Middle frontal gyrus (tissue), 1 donor: ENCODE measurements around the gene PTPN6.

Experiments
- DNase-seq: peaks from one replicate; pipeline ENCODE4 v3.0.0-alpha.2; 2015; ENCODE audit warnings: low spot score; ENCODE audit errors: extremely low spot score

The PTPN6 gene

DNA sequence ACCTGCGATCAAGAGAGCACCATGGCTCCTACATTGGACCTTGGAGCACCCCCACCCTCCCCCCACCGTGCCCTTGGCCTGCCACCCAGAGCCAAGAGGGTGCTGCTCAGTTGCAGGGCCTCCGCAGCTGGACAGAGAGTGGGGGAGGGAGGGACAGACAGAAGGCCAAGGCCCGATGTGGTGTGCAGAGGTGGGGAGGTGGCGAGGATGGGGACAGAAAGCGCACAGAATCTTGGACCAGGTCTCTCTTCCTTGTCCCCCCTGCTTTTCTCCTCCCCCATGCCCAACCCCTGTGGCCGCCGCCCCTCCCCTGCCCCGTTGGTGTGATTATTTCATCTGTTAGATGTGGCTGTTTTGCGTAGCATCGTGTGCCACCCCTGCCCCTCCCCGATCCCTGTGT lies 9.4 kb upstream of the PTPN6 start:
- DNase-seq, result no peak

DNA sequence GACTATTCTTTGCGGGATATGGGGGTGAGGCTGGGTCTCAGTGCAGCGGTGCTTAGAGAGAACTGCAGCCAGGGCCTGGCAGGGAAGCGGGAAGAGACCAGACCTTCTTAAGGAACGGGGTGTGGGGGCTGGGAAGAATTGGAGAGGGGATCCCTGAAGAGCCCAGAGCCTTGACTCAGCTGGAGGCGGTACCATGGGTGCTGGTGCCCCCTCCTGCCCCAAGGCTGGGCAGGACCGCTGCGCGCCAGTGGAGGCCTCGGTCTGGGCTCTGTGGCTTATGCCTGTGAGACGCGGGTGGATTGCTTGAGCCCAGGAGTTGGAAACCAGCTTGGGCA lies 8.9 kb upstream of the PTPN6 start:
- no peak for DNase-seq

DNA sequence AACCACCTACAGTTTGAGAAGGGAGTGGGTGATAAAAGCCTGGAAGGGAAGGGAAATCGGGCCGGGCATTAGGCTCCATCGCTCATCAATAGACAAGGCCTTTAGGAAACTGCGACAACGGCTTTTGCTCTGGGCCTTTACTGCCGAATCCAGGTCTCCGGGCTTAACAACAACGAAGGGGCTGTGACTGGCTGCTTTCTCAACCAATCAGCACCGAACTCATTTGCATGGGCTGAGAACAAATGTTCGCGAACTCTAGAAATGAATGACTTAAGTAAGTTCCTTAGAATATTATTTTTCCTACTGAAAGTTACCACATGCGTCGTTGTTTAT lies 7.8 kb upstream of the PTPN6 start:
- DNase-seq, result peak; percentile 88

DNA sequence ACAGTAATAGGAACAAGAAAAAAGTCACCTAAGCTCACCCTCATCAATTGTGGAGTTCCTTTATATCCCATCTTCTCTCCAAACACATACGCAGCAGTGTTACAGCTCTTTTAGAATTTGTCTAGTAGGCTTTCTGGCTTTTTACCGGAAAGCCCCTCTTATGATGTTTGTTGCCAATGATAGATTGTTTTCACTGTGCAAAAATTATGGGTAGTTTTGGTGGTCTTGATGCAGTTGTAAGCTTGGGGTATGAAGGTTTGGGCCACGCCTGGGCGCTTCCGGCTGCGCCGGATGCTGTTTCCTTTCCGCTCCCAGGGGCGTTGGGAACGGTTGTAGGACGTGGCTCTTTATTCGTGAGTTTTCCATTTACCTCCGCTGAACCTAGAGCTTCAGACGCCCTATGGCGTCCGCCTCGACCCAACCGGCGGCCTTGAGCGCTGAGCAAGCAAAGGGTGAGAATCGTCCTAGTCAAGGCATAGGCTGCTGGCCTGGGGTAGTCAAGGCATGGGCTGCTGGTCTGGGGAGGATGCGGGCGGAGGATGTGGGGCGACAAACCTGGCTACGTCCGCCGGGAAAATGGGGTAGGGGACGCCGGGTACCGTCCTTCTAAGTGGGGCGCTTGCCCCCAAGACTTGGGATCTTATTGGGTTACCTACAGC lies 7.3 kb upstream of the PTPN6 start, which contains the start of the genes C12orf57 and RNU7-1:
Gene C12orf57, plus strand, starts transcription at position 301 of the 659 bp plus-strand sequence. Its CDS starts 100 bp downstream, at position 401.
Gene RNU7-1, plus strand, starts transcription at position 95 of the 659 bp plus-strand sequence.
- DNase-seq, result no peak

DNA sequence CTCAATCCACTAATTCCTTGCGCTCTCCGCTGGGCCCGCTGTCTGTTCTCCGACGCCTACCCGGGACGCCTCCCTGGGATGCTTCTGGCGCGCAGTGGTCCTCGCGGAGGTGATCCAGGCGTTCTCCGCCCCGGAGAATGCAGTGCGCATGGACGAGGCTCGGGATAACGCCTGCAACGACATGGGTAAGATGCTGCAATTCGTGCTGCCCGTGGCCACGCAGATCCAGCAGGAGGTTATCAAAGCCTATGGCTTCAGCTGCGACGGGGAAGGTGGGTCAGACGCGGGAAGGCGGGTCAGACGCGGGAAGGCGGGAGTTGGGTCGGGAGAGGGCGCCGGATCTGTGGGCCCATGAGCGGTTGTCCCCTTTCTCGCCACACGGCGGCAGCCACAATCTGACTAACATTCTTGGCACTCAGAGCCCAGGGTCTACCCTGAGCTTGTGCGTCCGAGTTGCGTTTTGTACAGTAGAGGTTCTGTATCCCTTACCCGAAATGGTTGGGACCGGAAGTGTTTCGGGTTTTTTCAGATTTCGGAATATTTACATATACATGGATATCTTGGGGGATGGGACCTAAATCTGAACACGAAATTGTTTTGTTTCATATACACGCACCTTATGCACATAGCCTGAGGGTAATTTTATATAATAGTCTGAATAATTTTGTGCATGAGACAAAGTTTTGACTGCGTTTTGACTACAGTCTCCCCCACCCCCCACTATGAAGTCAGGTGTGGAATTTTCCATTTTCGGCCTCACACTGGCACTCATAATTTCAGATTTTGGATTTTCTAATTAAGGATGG lies 6.6 kb upstream of the PTPN6 start:
- peak; percentile 89 for DNase-seq

DNA sequence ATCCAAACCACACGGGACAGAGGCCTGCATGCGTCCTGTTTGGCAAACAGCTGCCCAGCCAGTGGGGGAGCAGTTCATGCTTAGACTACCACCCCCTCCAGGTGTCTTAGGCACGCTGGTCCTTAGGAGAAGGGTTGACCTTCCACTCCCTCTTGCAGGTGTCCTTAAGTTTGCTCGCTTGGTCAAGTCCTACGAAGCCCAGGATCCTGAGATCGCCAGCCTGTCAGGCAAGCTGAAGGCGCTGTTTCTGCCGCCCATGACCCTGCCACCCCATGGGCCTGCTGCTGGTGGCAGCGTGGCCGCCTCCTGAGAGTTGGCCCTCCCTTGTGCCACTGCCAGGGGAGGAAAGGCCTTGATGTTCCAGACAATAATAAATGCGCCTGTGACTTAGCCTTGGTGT lies 5.5 kb upstream of the PTPN6 start:
- DNase-seq, result no peak

DNA sequence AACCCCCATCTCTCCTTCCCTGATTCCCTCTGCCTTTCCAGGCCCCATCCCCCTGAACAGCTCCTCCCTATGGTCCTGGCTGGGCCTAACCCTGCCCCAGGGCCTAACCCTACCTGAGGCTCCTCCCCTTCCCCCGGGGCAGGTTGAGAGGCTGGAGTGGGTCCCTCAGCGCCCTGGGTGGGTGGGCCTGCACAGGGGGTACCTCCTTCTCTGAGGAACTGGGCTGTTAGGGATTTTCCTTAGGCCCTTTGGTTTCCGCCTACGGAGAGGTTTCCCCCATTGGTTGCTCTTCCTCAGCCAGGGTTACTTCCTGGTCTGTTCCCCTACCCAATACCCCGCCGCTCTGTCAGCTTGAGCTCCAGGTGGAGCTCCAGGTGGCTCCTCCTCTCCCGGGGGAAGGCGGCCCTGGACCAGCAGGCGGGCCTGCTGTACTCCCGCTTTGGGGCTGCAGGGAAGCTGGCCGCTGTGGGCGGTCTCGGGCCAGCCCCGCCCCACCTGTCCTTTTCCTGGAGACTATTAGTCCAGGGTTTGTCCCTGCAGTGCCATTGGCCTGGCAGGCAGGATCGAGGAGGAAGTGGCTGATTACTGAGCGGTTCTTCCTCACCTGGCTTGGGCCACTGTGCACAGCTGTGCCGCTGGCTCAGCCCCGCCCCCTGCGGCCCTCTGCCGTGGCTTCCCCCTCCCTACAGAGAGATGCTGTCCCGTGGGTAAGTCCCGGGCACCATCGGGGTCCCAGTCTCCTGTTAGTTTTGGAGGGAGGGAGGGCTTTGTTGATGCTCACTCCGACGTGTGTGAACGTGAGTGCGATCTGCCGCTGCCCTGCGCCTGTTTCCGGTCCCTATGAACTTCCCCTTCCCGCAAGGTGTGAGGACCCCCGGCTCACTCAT lies 4.9 kb upstream of the PTPN6 start:
- DNase-seq, result no peak

DNA sequence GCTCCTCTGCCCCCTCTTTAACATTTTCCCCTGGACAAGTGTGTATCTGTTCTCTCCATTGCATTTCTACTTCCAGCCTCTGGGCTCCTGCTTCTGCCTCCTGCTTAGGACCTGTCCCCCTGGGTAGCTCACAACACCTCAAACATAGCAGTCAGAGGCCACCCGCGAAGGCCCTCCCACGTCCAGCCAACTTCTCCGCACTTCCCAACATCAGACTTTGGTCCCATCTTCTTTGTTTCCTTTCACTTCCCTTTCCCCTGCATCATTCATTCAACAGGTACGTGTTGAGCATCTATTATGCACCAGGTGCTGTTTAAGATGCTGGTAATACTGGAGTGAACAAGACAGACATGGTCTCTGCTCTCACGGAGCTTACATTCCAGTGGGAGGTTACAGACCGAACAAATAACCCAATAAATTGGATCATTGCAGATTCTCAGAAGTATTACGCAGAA lies 4.2 kb upstream of the PTPN6 start:
- DNase-seq, result no peak

DNA sequence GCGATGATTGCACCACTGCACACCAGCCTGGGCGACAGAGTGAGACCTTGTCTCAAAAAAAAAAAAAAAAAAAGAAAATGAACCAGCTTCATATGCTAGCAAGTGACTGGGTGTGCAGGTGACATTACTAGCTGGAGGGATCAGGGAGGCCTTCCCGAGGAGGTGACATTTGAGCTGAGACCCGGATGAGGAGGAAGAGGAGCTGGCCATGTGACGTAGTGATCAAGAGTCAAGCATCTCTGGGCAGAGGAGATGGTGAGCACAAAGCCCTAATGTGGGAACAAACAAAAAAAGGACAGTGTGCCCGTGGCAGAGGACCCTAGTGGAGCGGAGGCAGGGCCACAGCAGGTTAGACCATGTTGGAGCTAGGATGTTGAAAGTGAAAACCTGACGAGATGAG lies 3.5 kb upstream of the PTPN6 start:
- no peak for DNase-seq

DNA sequence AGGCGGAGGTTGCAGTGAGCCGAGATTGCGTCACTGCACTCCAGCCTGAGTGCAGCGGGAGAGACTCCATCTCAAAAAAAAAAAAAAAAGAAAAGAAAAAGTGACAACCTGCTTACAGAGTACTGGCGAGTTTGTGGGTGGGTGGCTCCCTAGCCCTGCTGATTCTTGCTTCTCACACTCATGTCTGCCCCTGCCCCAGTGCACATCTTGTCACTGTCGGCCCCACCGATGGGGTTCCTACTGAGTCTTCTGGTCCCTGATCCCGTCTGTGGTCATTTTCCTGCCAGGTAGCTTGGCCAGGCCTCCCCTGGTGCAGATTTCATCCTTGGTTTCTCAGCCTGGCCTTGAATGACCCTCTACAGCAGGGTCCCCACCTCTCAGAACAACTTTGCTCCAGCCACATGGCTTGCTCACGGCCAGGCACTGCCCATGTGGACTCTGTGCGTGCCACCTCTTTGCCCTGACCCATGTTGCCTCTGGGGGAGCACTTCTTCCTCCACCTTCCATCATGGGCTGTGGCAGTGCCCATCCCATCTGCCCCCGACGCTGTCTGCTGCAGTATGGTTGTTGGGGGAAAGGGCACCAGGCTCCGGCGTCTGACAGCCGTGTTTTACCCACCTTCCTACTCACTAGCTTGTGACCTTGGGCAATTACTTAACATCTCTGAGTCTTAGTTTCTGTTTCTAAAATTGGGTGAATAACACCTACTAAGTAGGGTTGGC lies 2.1 kb upstream of the PTPN6 start:
- DNase-seq, result no peak

DNA sequence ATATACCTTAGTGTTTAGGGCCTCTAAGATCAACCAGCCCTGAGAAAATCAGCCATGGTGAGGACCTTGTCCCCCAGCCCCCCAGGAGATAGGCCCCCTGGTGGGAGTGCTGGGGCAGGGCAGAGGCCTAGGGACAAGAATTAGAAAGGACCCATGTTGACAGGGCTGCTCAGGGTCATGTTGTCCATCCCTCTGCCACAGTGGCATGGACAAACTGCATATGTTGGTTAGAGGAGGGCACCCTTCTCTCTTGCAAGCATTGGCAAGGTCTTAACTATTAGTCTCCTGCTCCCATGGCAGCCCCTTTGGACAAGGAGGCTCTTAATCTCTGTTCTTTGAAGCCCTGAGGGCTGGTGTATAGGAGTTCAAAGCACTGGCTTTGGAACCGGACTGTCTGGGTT lies 755 bp upstream of the PTPN6 start:
- no peak for DNase-seq

DNA sequence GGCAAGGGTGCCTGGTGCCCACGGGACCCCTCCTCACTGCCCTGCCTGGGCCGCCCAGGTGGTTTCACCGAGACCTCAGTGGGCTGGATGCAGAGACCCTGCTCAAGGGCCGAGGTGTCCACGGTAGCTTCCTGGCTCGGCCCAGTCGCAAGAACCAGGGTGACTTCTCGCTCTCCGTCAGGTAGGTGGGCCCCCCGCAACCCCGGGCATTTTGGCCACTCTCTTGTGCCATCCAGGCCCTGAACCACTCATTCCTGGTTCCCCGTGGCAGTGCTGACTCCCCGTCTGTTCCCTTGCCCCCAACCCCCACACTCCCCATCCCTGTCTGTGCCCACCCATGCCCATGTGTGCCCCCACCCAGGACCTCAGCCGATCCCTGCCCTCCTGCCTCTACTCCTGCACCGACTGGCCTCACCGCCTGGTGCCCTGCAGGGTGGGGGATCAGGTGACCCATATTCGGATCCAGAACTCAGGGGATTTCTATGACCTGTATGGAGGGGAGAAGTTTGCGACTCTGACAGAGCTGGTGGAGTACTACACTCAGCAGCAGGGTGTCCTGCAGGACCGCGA lies 480 bp downstream of the PTPN6 start:
- no peak for DNase-seq

DNA sequence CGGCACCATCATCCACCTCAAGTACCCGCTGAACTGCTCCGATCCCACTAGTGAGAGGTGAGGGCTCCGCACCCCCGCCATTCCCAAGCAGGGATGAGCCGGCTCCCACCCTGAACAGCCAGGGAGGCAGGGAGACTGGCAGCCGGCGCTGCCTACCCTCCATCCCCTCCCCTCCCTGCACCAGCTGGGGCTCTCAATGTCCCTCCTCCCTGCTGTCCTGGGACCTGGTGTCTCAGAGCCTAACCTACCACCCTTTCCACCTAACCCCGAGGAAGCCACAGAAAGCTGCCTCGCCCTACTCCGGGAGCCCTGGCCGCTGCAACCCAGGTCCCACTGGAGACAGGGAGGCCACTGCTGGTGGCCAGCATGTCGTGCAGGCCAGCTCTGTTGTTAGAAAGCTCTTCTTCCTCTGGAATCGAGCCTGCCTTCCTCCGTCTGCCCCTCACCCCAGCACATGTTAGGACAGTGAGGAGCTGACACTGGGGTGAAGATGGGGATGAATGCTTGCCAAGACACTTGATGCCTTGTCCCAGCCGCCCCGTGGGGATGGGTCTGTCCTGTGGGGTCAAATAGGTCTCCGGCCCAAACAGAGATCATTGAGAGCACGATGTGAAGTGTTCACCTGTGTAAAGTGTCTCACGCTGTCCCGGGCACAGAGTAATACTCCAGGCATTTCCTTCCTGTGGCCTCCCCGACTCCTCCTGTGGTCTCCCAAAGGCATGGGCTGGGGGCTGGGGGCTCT lies 1.1 kb downstream of the PTPN6 start:
- no peak for DNase-seq

DNA sequence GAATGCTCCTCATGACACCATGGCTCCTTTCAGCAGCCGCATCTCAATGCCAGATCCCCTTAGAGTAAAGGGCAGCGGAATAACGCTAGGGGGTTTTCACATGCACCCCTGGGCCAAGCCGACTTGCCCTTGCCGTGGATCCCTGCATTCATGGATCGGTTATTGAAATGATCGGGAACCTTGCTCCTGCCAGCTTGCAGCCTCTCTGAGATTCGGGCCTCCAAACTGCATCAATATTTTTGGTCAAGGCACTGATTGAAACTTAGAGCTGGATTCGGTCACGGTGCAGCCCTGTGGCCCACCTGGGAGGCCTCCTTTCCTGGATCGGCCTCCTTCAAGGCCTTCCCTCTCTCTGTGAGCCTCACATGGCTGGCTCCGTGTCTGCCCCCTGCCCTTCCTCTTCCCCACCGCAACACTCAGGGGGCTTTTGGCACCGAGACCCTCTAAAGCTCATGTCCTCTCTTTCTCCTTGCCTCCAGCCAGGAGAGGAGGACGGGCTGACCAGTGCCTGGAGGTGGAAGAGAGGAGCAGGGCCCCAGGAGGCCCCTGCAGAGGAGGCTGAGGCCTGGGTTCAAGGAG lies 1.8 kb downstream of the PTPN6 start:
- no peak for DNase-seq

DNA sequence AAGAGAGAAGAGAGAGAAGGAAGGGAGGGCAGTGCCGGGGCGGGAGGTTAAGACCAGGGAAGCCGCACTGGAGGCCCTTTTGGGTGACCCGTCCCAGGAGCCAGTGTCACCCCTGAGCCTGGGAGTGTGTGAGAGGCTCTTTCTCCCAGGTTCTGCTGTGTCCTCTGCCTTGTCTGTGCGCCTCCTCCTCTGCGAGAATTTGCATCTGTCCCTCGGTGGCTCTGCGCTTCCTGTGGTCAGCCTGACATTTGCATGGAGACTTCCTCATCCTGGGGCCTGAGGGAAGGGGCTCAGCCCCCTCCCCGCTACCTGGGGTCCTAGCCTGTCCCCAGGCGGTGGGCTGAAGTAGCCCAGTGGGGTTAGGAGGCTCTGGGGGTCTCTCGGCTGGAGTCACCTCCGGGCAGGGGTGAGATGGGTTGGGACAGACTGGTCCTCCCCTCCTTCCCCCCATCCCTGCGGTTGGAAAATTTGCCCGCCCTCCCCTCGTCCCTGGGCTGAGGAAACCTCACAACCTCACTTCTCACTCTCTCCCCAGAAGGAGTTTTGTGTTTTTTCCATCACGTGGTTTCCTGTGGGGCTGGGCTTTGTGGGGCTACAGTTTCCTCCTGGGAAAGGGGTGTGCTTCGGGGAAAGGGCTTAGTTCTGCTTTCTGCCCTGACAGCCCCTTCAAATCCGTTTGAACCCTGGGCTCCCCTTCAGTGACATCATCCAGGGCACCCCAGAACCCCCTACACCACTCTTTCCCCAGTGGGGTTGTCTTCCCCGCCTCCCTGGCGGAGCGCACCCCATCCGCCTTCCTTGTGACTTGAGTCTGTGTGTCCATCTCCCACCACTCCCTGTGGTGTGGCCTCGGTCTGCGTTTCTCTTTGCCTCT lies 2.5 kb downstream of the PTPN6 start:
- DNase-seq, result no peak

DNA sequence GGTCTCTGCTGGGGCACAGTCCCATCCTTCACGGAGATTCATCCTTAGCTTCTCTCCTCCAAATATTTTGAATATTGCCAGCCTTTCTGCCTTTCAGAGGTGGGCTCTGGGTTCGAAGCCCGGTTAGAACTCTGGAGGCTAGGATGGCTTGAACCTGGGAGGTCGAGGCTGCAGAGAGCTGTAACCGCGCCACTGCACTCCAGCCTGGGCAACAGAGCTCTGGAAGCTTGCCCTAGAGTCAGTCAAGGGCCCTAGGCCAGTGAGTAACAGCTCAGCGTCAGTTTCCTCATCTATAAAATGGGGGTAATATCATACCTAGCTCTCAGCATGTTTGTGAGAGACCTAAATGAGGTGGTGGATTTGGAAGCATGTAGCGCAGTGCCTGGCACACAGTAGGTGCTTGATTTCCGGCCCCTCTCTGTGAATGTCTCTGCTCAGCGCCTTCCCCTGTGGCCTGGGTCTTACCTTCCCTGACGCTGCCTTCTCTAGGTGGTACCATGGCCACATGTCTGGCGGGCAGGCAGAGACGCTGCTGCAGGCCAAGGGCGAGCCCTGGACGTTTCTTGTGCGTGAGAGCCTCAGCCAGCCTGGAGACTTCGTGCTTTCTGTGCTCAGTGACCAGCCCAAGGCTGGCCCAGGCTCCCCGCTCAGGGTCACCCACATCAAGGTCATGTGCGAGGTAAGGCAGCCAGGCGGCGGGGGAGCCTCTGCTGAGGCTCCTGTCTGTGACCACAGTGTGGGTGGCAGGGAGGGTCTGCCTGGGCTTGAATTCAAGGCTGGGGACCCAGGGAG lies 3.4 kb downstream of the PTPN6 start:
- no peak for DNase-seq

DNA sequence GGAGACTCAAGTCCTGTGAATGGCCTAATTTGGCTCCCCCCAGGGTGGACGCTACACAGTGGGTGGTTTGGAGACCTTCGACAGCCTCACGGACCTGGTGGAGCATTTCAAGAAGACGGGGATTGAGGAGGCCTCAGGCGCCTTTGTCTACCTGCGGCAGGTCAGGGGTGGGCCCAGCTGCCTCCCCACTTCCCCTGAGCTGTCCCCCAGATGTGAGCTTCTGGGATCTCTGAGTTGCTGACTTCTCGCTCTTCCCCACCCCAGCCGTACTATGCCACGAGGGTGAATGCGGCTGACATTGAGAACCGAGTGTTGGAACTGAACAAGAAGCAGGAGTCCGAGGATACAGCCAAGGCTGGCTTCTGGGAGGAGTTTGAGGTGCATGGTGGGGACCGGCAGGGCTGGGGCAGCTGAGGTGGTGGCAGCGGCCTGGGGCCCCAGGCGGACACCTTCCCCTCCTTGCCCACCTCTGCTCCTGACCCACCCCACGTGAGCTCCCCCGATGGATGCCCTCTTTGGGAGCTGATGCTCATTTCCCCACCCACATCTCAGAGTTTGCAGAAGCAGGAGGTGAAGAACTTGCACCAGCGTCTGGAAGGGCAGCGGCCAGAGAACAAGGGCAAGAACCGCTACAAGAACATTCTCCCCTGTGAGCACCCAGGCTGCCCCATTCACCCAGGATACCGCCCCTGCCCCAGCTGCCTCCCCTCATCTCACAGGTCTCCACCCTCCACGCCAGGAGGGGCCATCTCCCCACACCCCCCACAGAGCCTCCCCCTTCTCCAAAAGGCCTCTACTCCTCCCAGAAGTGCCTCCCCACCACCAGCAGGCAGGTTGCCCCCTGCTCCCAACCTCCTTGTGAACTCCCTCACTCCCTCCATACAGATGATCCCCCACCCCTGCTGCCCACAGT lies 4.2 kb downstream of the PTPN6 start:
- DNase-seq, result no peak
